Measurements from ENCODE around the gene TSHZ2.
"Not testable (repeated sequence)": the region's sequence is repeated elsewhere in the genome, so short reads cannot be mapped to it uniquely, and the experiment has no call there.

The TSHZ2 gene

DNA sequence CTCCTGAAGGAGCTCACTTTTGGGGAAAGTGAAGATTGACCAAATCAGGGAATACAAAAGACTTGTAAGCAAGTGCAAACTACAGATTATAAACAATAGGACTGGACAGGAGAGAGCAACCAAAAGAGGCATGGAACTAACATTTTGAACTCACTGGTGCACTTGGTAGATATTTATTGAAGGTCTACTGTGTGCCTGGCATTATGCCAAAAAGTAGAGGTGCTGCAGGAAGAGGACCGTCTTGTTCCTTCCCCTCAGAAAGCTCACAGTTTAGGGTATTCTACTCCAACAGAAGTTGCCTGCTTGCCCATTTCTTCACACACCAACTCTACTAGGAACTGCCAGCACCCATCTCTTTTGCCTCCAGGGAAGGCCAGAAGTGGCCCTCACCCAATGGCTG is 10.0 kb upstream of the TSHZ2 start:
- DNase-seq (ENCODE audit: low read depth) = no peak

DNA sequence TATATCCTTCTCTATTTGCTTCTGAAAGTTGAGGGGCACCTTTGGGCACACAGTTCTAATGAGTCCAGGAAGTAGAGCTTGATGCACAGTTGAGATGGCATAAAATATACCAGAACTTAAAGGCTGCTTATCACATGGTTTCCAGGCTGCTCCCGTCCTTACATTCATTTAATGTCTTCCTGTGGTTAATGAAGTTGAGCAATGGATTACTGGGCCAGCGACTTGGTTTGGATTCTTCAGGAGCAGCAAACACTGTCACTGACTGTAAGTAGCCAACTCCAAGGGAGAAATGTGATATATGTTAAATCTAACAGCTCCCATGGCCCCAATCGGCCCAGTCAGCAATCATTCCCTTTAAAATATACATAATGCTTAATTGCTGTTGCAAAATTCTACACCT is 9.0 kb upstream of the TSHZ2 start:
- no peak for DNase-seq (ENCODE audit: low read depth)

DNA sequence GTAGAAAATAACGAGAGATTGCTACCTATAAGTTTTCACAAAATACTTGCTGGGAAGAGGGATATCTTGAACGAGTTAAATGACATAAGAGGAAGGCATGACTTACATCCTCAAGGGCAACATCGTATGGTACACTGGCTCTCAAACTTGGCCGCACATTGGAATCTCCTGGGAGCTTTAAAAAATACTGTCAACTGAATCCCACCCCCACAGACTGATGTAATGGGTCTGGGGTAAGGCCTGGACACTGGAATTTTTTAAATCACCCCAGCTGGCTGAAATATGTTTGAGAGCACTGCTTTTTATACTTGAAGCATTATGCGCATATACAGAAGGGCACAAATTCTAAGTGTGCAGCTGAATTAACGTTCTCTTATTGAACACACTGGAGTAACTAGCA is 8.0 kb upstream of the TSHZ2 start:
- DNase-seq (ENCODE audit: low read depth) = no peak

DNA sequence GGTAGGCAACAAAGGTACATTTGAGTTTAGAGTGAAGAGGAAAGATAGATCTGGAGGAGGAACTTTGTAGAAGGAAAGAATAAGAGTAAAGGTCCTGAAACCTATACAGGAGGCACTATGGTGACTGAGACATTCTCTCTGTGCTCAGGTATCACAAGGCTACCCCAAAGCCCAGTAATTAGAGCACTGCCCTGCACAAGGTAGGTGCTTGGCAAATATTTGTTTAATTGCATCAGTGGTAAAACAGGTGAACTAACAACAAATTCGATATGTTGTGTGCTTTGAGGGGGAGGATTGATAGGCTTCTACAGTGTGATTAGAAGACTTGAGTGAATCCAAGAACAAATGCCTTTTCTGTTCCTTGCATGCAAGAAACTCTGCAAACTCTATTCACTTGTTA is 6.8 kb upstream of the TSHZ2 start:
- no peak for DNase-seq (ENCODE audit: low read depth)

DNA sequence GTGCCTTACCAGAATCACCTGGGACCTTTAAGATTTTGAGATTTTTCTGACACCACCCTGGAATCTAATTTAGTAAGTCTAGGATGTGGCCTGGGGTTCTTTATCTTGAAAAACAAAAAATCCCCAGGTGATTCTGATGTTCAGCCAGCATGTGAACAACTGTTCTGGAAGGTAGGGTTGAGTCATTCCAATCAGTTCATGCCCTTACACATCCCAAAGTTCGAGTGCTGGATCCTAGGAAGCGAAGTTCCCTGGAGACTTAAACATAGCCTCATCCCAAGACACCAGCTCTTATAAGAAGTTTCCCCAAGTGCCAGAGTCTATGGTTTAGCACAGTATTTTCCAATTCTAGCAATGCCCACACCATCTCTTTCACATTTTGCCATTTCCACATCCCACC is 6.3 kb upstream of the TSHZ2 start:
- no peak for DNase-seq (ENCODE audit: low read depth)

DNA sequence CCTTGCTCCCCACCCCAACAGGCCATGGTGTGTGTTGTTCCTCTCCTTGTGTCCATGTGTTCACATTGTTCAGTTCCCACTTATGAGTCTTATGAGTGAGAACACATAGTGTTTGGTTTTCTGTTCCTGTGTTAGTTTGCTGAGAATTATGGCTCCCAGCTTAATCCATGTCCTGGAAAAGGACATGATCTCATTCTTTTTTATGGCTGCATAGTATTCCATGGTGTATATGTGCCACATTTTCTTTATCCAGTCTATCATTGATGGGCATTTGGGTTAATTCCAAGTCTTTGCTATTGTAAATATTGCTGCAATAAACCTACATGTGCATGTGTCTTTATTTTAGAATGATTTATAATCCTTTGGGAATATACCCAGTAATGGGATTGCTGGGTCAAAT is 5.6 kb upstream of the TSHZ2 start:
- not testable (repeated sequence) for DNase-seq (ENCODE audit: low read depth)

DNA sequence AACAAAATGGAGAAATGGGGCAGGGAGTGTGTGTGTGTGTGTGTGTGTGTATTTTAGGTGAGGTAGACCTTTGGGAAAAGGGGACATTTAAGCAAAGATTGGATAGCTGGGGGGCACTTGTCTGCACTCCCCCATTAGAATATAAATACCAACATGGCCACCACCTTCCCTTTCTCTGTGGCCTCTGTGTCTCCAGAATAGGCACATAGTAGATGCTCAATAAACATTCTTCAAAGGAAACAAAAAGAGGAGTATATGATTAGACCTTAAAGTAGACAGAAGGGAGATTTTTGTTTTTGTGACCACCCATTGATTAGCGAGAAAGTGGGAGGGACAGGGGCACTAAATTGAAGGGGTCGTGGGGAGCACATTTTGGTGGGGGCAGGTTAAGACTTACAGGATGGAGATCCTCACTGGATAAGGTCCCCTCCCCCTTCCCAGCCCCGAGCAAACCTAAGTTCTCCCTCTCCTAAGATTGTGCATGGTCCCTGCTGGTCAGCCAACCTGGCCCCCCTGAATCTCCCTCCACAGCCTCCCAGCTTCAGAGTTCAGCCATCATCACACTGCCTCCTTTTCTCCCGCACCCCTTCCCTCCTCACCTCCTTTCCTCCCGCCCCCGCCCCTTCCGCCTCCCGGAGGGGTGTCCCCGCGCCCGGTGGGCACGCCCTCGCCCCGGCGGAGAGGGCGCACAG is 514 bp upstream of the TSHZ2 start:
- DNase-seq (ENCODE audit: low read depth) = no peak

DNA sequence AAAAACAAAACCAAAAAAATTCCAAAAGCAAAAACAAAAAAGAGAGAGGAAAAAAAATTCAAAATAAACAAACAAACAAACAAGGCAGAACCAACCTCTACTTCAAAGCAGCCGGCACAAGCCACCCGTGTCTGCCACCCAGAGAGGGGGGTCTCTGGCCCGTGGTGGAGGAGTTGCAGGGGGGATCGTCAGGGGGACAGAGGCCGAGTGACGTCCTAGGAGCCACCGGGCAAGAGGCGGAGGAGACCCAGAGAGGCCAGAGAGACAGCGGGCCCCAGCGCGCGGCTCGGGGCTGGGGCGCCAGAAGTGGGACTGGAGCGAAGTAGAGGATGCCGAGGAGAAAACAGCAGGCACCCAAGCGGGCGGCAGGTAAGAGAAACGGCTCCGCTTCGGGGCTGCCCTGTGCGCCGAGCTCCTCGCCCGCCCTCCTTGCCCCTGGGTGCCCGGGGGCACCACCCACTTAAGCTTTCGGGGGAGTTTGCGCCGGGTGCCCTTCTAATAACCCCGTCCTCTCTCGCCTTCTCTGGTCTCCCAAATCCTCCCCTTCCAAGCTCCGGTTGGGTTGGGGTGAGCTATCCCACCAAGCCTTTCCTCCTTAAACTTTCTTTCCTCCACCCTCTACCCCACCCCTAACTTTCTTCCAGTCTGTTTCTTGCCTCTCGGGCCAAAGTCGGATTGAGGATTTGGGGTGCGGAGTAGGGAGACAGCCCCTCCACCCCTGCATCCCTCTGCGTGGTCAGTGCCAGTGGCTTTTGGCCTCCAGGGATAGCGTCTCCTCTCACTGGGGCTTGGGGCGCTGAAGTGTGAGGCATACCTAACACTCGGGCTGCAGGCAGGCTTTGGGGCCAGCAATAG is 1.0 kb downstream of the TSHZ2 start:
- DNase-seq (ENCODE audit: low read depth) = no peak

DNA sequence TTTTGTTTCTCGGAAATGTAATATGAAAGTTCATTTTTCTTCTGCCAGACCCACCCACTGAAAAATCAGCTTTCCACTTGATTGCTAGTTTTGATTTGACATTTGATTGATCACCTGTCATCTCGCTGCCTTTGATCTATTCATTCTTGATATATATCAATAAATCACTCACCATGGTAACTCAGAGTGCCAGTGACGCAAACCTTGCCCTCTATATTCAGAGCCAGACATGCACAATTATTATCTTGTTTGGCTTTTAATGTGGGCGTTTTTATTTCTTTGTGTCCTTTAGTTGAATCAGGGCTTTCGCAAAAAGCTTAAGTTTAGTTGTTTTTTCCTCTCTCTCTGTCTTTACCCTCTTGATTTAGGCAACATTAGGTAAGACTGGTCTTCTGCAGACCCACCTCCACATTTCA is 2.0 kb downstream of the TSHZ2 start:
- DNase-seq (ENCODE audit: low read depth) = no peak

DNA sequence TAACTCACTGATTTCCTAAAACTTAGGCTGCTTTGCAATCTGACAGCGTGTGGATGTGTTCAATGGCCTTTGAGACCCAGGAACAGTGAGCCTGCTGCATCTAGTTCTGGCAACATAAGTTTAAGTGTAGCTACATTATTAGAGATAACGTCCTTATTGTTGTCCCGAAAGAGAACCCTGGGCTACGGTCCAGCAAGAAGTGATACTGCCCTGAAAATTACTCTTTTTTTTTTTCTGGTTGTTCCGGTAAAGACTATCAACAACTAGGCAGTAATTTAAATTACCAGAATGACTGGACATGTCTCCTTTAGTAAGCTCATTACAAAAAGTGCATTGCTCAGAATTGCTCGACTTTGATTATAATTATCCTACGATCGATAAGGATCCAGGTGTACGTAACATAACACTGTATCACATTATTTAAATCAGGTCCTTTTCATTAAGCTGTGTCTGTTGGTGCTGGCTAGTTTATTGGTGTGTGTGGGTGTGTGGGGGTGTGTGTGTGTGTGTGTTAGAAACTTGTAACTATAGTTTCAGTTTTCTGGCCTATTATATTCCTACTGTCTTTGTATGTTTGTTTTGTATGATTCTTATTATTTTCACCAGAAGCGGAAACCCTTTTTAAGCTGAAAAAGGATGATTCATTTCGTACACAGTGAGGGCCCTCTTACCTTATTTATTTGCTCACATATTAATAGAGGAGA is 3.0 kb downstream of the TSHZ2 start:
- no peak for DNase-seq (ENCODE audit: low read depth)

DNA sequence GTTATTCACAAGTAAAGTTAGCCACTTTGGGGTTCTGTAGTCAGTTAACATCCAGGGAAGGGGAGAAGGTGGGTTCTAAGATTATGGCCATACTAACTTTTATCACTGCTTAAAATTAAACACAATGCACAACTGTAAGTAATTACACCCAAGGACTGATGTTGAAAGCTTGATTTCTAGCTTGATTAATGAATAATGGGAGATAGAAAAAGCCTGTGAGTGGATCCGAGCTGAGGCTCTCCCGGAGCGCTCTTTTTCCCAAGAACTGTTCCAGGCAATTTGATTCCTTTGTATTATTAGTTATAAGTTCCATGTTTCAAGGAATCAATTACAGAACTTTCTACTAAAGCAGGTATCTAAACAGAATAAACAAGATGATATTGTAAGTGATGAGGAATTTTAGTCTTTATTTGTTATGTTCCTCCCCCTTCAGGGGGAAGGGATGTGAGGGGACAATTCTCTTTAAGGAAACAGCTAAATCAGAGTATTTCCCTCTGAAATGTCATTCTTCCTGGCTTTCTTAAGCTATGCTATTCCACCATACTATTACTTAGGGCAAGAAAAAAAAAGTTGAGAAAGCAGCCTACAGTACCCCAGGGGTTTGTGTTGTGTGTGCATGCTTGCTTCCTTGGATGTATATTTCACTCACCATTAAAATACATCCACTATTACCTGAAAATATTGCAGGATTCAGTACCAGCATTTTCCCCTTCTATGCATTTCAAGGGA is 3.8 kb downstream of the TSHZ2 start:
- DNase-seq (ENCODE audit: low read depth) = no peak

DNA sequence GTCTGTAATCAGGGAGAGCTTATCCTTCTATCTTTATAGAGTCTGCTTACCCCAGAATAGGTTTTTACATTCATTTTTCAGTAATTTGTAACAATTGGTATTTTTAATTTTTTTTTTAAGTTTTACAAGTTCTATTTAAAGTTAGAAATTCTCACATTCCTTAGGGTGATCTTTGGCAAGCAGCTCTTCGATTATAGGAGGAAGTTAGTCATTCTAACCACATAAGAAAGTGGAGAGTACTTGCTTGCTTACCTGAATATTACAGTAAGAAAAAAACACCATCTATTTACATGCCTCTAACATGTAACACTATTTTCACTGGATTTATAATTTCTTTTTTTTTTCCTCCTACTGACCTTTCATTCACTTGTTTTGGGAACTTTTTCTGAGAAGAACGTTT is 6.7 kb downstream of the TSHZ2 start:
- no peak for DNase-seq (ENCODE audit: low read depth)

DNA sequence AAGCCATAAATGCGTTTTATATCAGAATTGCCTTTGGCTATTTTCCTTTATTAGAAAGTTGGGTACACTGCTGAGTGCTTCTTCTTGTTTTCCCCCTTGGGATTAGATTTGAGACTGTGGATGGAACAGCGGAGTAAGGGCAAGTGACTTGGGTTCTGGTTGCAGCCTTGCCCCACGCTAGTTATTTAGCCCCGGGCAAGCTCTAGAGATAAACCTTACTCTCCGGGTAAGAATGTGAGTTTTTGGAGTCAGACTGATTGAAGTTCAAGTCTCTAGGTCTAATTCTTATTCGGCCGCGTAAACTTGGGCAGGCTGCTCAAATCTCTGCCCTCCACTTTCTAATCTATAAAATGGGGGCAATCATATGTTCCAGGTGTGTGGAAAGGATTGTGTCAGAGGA is 8.9 kb downstream of the TSHZ2 start:
- no peak for DNase-seq (ENCODE audit: low read depth)

DNA sequence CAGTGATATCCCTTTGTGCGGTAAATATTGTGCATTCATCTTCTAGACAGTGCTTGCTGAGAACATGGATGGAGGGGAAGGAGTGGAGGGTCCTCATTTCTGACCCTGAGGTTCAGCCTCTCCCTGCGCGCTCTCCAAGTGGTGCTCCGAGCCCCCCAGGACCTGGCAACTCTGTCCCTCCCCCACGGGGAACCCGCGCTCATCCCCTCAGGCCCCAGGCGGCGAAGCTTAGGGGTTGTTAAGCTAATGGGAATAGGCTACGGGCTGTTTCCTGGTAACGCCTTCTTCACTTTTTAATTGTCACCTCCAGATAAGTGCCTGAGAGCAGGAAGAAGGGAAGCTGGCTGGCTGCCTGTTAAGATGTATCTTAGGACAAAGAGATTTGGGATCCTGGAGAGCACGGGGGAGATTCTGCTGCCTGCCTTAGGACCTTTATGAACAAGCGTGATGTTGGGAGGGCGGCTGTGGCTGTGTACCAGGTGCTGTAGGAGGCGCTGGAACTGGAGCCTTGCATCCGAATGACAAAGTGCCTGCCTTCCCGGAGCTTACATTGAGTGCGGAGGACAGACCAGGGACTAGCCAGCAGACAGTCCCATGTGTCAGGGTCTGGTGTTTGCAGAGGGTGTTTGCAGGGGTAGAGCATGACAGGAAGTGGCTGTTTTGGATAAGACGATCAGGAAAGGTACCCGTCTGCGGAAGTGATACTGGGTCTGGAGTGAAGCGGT is 11.7 kb downstream of the TSHZ2 start:
- no peak for DNase-seq (ENCODE audit: low read depth)

DNA sequence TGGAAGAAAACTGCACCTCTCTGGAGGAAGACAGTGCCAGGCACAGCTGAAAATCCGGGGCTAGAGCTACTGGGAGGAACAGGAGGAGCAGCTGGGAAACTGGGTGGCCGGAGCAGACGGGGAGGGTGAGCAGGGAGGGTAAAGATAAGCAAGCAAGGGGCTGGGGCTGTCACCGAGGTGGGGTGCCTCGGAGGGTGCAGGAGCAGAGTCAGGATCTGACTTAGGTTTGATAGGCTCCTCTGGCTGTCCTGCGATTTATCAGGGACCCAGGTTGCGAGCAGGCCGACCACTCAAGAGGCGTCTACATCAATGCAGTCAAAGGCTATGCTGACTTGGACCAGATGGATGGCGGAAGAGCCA is 12.3 kb downstream of the TSHZ2 start:
- no peak for DNase-seq (ENCODE audit: low read depth)

DNA sequence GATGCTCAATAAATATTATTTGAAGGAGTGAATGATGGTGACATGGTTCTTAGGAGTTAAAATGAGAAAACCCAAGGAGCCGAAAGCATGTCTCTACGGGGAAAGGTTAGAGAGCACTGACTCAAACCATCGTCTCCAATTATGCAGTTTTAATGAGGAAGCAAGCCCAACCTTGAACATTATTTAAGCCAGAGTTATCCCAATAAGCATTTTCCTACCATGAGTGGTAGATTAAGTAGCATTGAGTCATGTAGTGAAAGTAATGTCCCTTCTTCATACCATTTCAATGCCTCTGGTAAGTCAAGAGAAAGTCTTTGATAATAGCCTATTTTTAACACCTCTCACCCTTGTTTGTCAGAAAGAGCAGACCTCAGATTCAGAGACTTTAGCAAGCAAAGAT is 13.5 kb downstream of the TSHZ2 start:
- DNase-seq (ENCODE audit: low read depth) = no peak

DNA sequence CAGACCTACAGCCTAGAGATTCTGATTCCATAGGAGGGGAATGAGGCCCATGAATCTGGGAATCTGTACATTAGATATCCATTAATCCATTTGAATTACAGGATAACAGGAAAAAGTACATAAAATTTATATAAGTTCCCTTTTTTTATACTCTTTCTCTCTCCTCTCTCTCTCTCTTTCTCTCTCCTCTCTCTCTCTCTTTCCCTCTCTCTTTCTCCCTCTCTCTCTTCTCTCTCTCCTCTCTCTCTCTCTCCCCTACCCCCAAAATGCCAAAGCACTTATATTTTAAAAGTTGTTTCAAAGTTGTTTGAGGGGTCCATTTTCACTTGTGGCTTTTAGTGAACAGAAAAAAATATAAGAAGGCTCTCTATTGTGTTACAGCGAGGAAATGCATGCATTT is 15.1 kb downstream of the TSHZ2 start:
- DNase-seq (ENCODE audit: low read depth) = no peak

DNA sequence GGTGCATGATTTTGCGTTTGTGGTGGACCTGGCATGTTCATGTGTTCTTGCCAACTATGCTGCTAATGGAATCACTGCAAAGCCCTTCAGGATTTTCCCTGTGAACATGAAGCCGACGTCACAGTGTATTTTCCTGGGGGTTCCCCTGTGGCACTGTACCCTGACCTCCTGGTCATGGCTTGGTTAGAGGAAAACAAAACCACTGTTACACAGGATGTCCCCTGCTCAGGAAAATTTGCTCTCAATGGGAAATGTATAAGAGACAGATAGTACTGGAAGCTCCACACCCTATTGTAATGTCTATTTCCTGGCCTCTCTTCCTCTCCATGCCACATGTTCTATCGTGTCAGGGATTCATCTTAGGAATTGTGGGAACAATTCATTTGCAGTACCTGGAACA is 19.7 kb downstream of the TSHZ2 start:
- DNase-seq (ENCODE audit: low read depth) = no peak

DNA sequence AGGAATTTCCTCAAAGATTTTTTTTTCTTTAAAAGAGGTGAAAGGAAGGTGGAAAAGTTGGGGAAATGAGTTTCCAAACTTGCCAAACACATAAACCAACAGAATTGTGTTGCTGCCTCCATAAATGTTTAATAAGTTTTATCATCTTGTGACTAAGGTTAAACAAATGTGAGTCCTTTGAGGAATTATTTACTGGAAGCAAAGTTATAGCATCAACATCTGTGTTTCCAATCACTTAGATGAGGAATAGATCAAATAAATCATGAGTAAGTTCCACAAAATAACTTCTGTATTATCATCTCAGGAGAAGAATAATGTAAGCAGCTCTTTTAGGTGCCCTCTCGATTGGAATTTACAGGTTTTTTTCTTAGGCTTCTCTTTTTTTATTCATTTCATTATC is 20.5 kb downstream of the TSHZ2 start:
- DNase-seq (ENCODE audit: low read depth) = no peak

DNA sequence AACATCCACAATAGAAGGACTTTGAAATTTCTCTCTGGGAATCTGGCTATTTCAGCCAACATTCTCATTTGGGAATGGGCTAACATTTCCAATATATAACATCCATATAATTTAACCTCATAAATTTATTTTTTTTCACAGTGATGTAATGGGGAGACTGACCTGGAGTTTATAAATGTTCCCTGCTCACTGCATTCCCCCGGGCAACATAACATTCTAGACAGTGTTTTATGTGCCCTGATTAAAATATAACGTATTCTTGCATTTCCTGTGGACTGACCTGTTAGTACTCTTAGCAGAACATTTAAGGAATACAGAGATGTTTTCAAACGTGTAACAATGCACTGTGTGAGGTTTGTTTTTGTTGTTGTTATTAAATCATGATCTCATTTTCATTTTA is 20.9 kb downstream of the TSHZ2 start:
- DNase-seq (ENCODE audit: low read depth) = no peak

DNA sequence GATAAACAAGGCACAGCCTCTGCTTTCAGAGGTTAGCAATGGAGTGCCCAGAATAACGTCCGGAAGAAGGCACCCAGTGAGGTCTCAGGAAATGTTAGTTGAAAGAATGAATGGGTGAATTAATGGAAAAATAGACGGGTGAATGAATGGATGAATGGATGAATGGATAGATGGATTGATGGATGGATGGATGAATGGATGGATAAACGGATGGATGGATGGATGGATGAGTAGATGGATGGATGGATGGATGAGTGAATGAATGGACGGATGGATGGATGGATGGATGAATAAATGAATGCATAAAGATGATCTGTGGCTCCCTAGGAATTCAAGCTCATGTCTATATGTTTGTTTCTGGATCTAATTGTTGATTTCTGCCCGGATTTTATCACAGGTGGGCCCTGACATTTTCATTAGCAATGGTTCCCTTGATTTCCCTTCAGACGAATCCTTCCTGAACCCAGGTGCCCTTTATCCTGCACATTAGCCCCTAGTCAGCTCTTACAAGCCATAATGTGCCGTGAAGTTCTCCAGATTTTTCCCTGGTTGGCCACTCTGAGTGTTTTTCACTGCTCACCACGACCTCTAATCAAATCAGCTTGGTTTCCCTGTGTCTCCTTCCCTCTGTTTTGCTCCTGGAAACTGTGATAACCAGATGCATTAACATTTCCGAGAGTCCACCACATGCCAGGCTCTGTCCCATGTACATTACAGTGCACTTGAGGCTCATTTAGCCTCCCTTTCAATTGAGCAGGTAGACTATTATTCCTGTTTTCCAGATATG is 22.2 kb downstream of the TSHZ2 start:
- DNase-seq (ENCODE audit: low read depth) = no peak
